H1 (cell line): ENCODE results near the gene BPHL. TPM values are rescaled to one million over a fixed set of nuclear protein-coding genes. Genes with fewer than 3 reads are reported as not detected.

Source experiments
- CTCF ChIA-PET: fragments of 300-600 bp; sonication (Branson Sonifier 250); formaldehyde crosslinking; loops from one replicate; lab custom pipeline; 2021; ENCODE audit not compliant: partially characterized antibody; lab: Charles Lee
- POLR2A ChIA-PET: fragments of 300-600 bp; sonication (Branson Sonifier 250); formaldehyde crosslinking; loops from one replicate; lab custom pipeline; 2021; ENCODE audit warnings: inconsistent platforms; ENCODE audit not compliant: partially characterized antibody; lab: Charles Lee
- DNase-seq, 2 experiments: peaks; one replicate each; pipeline versions ENCODE4 v3.0.0 to v3.0.0-alpha.2; 2010 to 2022; ENCODE audit warnings: low spot score in 2 of 2, low read depth in 1 of 2, mixed read lengths in 1 of 2
- FAIRE-seq: peaks from 2 replicates; lab custom pipeline; 2011; peaks lifted over from hg19 to GRCh38; lab: Jason Lieb, UNC
- H2AFZ ChIP-seq: 2 replicates; pipeline ENCODE4 v1.8.1; 2012; ENCODE audit warnings: low read length, inconsistent platforms
- H2AK5ac ChIP-seq: 2 replicates; pipeline ENCODE4 v1.6.1; 2013; ENCODE audit warnings: low read depth, low read length
- H2BK120ac ChIP-seq: replicated peaks from 2 replicates; pipeline ENCODE3; 2013; ENCODE audit warnings: low read depth, low read length, inconsistent platforms
- H2BK12ac ChIP-seq: 2 replicates; pipeline ENCODE4 v1.6.1; 2013; ENCODE audit warnings: low read depth, low read length
- H2BK15ac ChIP-seq: 2 replicates; pipeline ENCODE4 v1.6.1; 2013; ENCODE audit warnings: low read length
- H2BK20ac ChIP-seq: 2 replicates; pipeline ENCODE4 v1.6.1; 2013; ENCODE audit warnings: low read length
- H2BK5ac ChIP-seq: 2 replicates; pipeline ENCODE4 v1.6.1; 2013; ENCODE audit warnings: low read depth, low read length
- H3K14ac ChIP-seq: 2 replicates; pipeline ENCODE4 v1.6.1; 2013; ENCODE audit warnings: inconsistent platforms; ENCODE audit not compliant: insufficient read length
- H3K18ac ChIP-seq: 2 replicates; pipeline ENCODE4 v1.6.1; 2013; ENCODE audit warnings: low read length; ENCODE audit errors: extremely low read depth
- H3K23ac ChIP-seq: 2 replicates; pipeline ENCODE4 v1.6.1; 2013; ENCODE audit warnings: inconsistent platforms; ENCODE audit not compliant: insufficient read length
- H3K23me2 ChIP-seq: 2 replicates; pipeline ENCODE4 v1.6.1; 2013; ENCODE audit warnings: low read depth, low read length
- H3K27ac ChIP-seq: 2 replicates; pipeline ENCODE4 v1.6.1; 2011; ENCODE audit warnings: low read depth, low read length, inconsistent platforms
- H3K27me3 ChIP-seq, 4 experiments: replicated peaks in 1 of 4; 1 replicate in 1 of 4; 2 replicates in 3 of 4; pipeline versions ENCODE4 v1.6.1 to v1.8.1; 2011 to 2013; ENCODE audit warnings: low read length in 3 of 4, mild to moderate bottlenecking in 3 of 4, inconsistent platforms in 2 of 4, mixed read lengths in 2 of 4, moderate library complexity in 1 of 4; ENCODE audit not compliant: control insufficient read depth in 3 of 4, insufficient read depth in 3 of 4; ENCODE audit errors: extremely low read depth in 1 of 4
- H3K36me3 ChIP-seq, 4 experiments: 2 replicates each; pipeline versions ENCODE4 v1.6.1 to v1.8.1; 2011 to 2013; ENCODE audit warnings: mild to moderate bottlenecking in 4 of 4, low read length in 3 of 4, moderate library complexity in 2 of 4, control low read depth in 1 of 4, inconsistent platforms in 1 of 4; ENCODE audit not compliant: insufficient read depth in 4 of 4, control insufficient read depth in 2 of 4
- H3K4ac ChIP-seq: replicated peaks from 2 replicates; pipeline ENCODE3; 2013; ENCODE audit warnings: low read length, low read depth, mixed read lengths, inconsistent platforms; ENCODE audit not compliant: insufficient read length
- H3K4me1 ChIP-seq, 4 experiments: replicated peaks in 1 of 4; 1 replicate in 1 of 4; 2 replicates in 3 of 4; pipeline versions ENCODE4 v1.6.1 to v1.8.1; 2011 to 2013; ENCODE audit warnings: low read length in 3 of 4, inconsistent platforms in 2 of 4, mixed read lengths in 1 of 4; ENCODE audit not compliant: insufficient read depth in 4 of 4, control insufficient read depth in 3 of 4
- H3K4me2 ChIP-seq, 2 experiments: 2 replicates each; pipeline versions ENCODE4 v1.6.1 to v1.8.1; 2011 to 2013; ENCODE audit warnings: low read depth in 2 of 2, low read length in 2 of 2, control low read depth in 1 of 2, inconsistent platforms in 1 of 2, mild to moderate bottlenecking in 1 of 2; ENCODE audit not compliant: insufficient read depth in 1 of 2
- H3K4me3 ChIP-seq, 4 experiments: fragments of 200-600, 300-600 bp in 1 of 4; sonication (generic), shearing (Covaris generic), sonication (Bioruptor Twin) in 1 of 4; 2 replicates each; pipeline versions ENCODE4 v1.5.1 to v1.8.1; 2011 to 2016; ENCODE audit warnings: low read length in 4 of 4, low read depth in 3 of 4, control low read depth in 2 of 4, inconsistent platforms in 2 of 4, mild to moderate bottlenecking in 2 of 4, mixed read lengths in 1 of 4, moderate library complexity in 1 of 4; ENCODE audit not compliant: insufficient read depth in 2 of 4; ENCODE audit errors: extremely low read depth in 1 of 4
- H3K56ac ChIP-seq: replicated peaks from 2 replicates; pipeline ENCODE3; 2013; ENCODE audit warnings: low read depth, mild to moderate bottlenecking, mixed read lengths, low read length, inconsistent platforms; ENCODE audit not compliant: insufficient read length
- H3K79me1 ChIP-seq: 2 replicates; pipeline ENCODE4 v1.6.1; 2013; ENCODE audit warnings: low read depth, low read length, control low read depth
- H3K79me2 ChIP-seq, 2 experiments: 2 replicates each; pipeline versions ENCODE4 v1.6.1 to v1.8.1; 2012 to 2013; ENCODE audit warnings: low read length in 2 of 2, mild to moderate bottlenecking in 2 of 2, inconsistent platforms in 1 of 2; ENCODE audit not compliant: insufficient read depth in 2 of 2, control insufficient read depth in 1 of 2
- H3K9ac ChIP-seq, 4 experiments: replicated peaks in 1 of 4; 1 replicate in 1 of 4; 2 replicates in 3 of 4; pipeline versions ENCODE4 v1.6.1 to v1.8.1; 2011 to 2013; ENCODE audit warnings: low read depth in 3 of 4, low read length in 3 of 4, control low read depth in 2 of 4, mild to moderate bottlenecking in 2 of 4, moderate library complexity in 2 of 4, inconsistent platforms in 1 of 4; ENCODE audit errors: extremely low read depth in 1 of 4
- H3K9me3 ChIP-seq, 2 experiments: 2 replicates each; pipeline versions ENCODE4 v1.6.1 to v1.8.1; 2012 to 2013; ENCODE audit warnings: mild to moderate bottlenecking in 2 of 2, moderate library complexity in 2 of 2, control low read depth in 1 of 2, inconsistent platforms in 1 of 2, low read depth in 1 of 2, low read length in 1 of 2, mixed read lengths in 1 of 2; ENCODE audit not compliant: insufficient read depth in 2 of 2
- H4K20me1 ChIP-seq, 2 experiments: replicated peaks in 1 of 2; 2 replicates each; pipeline versions ENCODE3 to v1.8.1; 2011 to 2013; ENCODE audit warnings: inconsistent platforms in 2 of 2, low read length in 2 of 2, mild to moderate bottlenecking in 1 of 2; ENCODE audit not compliant: insufficient read depth in 2 of 2, control insufficient read depth in 1 of 2
- H4K5ac ChIP-seq: 2 replicates; pipeline ENCODE4 v1.6.1; 2013; ENCODE audit warnings: low read length, low read depth, mixed read lengths, inconsistent platforms; ENCODE audit not compliant: insufficient read length
- H4K8ac ChIP-seq: 2 replicates; pipeline ENCODE4 v1.8.0; 2013; ENCODE audit warnings: mild to moderate bottlenecking, moderate library complexity, low read length, inconsistent platforms; ENCODE audit not compliant: insufficient read depth; ENCODE audit errors: extremely low read depth
- H4K91ac ChIP-seq: replicated peaks from 2 replicates; pipeline ENCODE3; 2013; ENCODE audit warnings: low read length, mixed read lengths, inconsistent platforms; ENCODE audit not compliant: insufficient read length
- ATF3 ChIP-seq: IDR thresholded peaks from 2 replicates; pipeline ENCODE4 v1.6.1; 2011; ENCODE audit warnings: low read depth, mild to moderate bottlenecking, low read length; ENCODE audit not compliant: insufficient read depth
- EGR1 ChIP-seq: IDR thresholded peaks from 2 replicates; pipeline ENCODE4 v1.6.1; 2011; ENCODE audit warnings: low read depth, low read length, borderline replicate concordance
- EP300 ChIP-seq, 2 experiments: IDR thresholded peaks; 1 replicate in 1 of 2; 2 replicates in 1 of 2; pipeline ENCODE4 v1.6.1; 2011 to 2012; ENCODE audit warnings: low read depth in 2 of 2, low read length in 2 of 2, mild to moderate bottlenecking in 2 of 2, borderline replicate concordance in 1 of 2, inconsistent platforms in 1 of 2, moderate library complexity in 1 of 2
- HDAC6 ChIP-seq: IDR thresholded peaks from one replicate; pipeline ENCODE4 v1.7.1; 2012; ENCODE audit warnings: low read depth, mild to moderate bottlenecking, inconsistent platforms, low read length, moderate library complexity
- JUND ChIP-seq: IDR thresholded peaks from 2 replicates; pipeline ENCODE4 v1.6.1; 2011; ENCODE audit warnings: mild to moderate bottlenecking, improper control_type of control experiment, low read length
- MAFK ChIP-seq: IDR thresholded peaks from 2 replicates; pipeline ENCODE4 v1.6.1; 2012; ENCODE audit warnings: low read depth, mild to moderate bottlenecking, improper control_type of control experiment, low read length
- POU5F1 ChIP-seq: IDR thresholded peaks from 2 replicates; pipeline ENCODE4 v1.6.1; 2011; ENCODE audit warnings: low read depth, mild to moderate bottlenecking, low read length, moderate library complexity
- TEAD4 ChIP-seq: IDR thresholded peaks from 2 replicates; pipeline ENCODE4 v1.6.1; 2012; ENCODE audit warnings: low read depth, low read length, inconsistent platforms, mixed read lengths
- ZNF274 ChIP-seq: IDR thresholded peaks from 2 replicates; pipeline ENCODE4 v1.7.0; 2012; ENCODE audit warnings: low read length, borderline replicate concordance; ENCODE audit errors: extremely low read depth
- WGBS, 2 experiments: shearing (Covaris generic) in 1 of 2; methylation state at CpG; one replicate each; pipeline versions ENCODE4 v1.1.6 to v1.1.7; 2013 to 2015; ENCODE audit warnings: low lambda C conversion rate in 2 of 2, mixed read lengths in 2 of 2, inconsistent platforms in 1 of 2, low coverage in 1 of 2, missing lambda C conversion rate in 1 of 2; ENCODE audit not compliant: insufficient replicate concordance in 2 of 2, insufficient coverage in 1 of 2, insufficient read length in 1 of 2; ENCODE audit errors: extremely low coverage in 1 of 2, missing lambda C conversion rate in 1 of 2; 5-methylcytosine and 5-hydroxymethylcytosine counted together
- polyA plus RNA-seq, 7 experiments: library from polyadenylated mRNA; depleted of rRNA in 3 of 7; stranded (reverse) in 5 of 7; unstranded in 2 of 7; fragments of >200 nt in 5 of 7; fragments of 200-250 nt in 2 of 7; gene quantifications; 1 replicate in 5 of 7; 2 replicates in 1 of 7; 4 replicates in 1 of 7; pipeline versions ENCODE4 v1.2.1 to v1.2.3, GENCODE V29; 2011 to 2013; ENCODE audit warnings: missing spikeins in 2 of 7, mixed read lengths in 2 of 7
- total RNA-seq: library from RNA; stranded (reverse); fragmentation: NEBNext Ultra II Directional; extraction: Animal tissue kit (Norgen Biotek cat#: 25700); gene quantifications from 2 replicates; pipeline ENCODE4 v1.2.1, GENCODE V29; 2021
- TF ChIP-seq, protein P1 (sequence below): IDR thresholded peaks from 2 replicates; pipeline ENCODE4 v1.6.1; 2012; ENCODE audit warnings: low read length, inconsistent platforms

Gene BPHL
- total and polyA plus RNA-seq, 2 of the 8 experiments (the other 6 are each of a cell fraction or from before 2014, with no cell fraction given), result 24.4 to 36.4 TPM

DNA sequence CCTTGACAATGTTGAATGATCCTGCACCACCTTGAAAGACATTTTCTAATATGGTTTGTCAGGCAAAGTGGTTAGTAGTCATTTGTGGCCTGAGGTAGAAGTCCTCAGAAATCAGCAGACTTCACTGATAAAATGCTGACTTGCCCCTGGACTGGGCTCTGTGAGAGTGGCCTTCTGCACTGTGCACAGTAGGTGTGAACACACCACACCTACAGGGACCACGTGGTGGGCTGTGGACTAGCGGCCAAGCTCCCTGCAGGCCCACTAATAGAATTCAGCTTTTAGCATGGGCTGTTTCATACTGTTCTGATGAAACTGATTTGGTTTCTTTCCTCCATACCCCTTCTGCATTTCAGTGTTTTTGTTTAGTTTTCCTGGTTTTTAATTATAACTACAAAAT is 7.3 kb downstream of the BPHL start:
- H2AFZ ChIP-seq, result no peak overlapping the region
- no peak overlapping the region for H2AK5ac ChIP-seq
- no peak overlapping the region for H3K4me3 ChIP-seq
- no peaks in the 10 kb centered on the region; a peak in 2 of 7 replicates for H3K4me1 ChIP-seq
- H2BK12ac ChIP-seq, result peak overlapping the region; percentile 84; the same call in 1 of the 2 replicates
- no peaks in the 10 kb centered on the region for H3K9me3 ChIP-seq
- WGBS, 2 experiments, result 44% methylated on average over 2 of the region's 2 CpGs; no CpG with 5 or more reads in 1 of the 2 experiments
- no peak overlapping the region for H3K9ac ChIP-seq
- no peak overlapping the region for H3K18ac ChIP-seq
- ChIA-PET CTCF (interaction anchor here (0.6 to 6.2 kb wide), 16 partner anchors 17 to 258 kb away, joined by 3 to 41 read pairs (median 3); no protein-coding TSS in a partner anchor), POLR2A (interaction anchor here (1.5 kb wide), 1 partner anchor 126 kb away, joined by 4 read pairs; no protein-coding TSS in a partner anchor)
- H3K27me3 ChIP-seq, result no peaks in the 10 kb centered on the region; a peak in 1 of 7 replicates
- H4K91ac ChIP-seq, result no peak overlapping the region
- peaks cover 11 to 29% (median 24%) of the 10 kb centered on the region in 4 experiments for H3K36me3 ChIP-seq
- no peak overlapping the region for H2BK5ac ChIP-seq
- no peak overlapping the region for H3K4me2 ChIP-seq
- no peak overlapping the region for H4K8ac ChIP-seq
- no peaks in the 10 kb centered on the region for H3K79me2 ChIP-seq
- DNase-seq, result no peak
- H3K27ac ChIP-seq, result no peak overlapping the region
- no peak overlapping the region for H2BK15ac ChIP-seq
- peaks cover 0 to 4% of the 10 kb centered on the region in 2 experiments for H4K20me1 ChIP-seq
- H3K14ac ChIP-seq, result no peak overlapping the region
- no peak overlapping the region for H3K56ac ChIP-seq
- no peak overlapping the region for H2BK120ac ChIP-seq
- H4K5ac ChIP-seq, result no peak overlapping the region
- H3K23ac ChIP-seq, result no peak overlapping the region
- no peak overlapping the region for H2BK20ac ChIP-seq
- no peak for FAIRE-seq
- no peaks in the 10 kb centered on the region for H3K79me1 ChIP-seq
- H3K4ac ChIP-seq, result no peak overlapping the region
- no peaks in the 10 kb centered on the region for H3K23me2 ChIP-seq
- TF ChIP-seq HDAC6 (no peak), ZNF274 (no peak), EP300 (IDR thresholded peaks at IDR 0.05; ENCODE audit: borderline replicate concordance in 1 of 2, low read depth in 2 of 2, low read length in 2 of 2) (no peak), POU5F1 (no peak), MAFK (no peak), TEAD4 (no peak), JUND (no peak), EGR1 (no peak), ATF3 (no peak)
- TF ChIP-seq, protein P1, sequence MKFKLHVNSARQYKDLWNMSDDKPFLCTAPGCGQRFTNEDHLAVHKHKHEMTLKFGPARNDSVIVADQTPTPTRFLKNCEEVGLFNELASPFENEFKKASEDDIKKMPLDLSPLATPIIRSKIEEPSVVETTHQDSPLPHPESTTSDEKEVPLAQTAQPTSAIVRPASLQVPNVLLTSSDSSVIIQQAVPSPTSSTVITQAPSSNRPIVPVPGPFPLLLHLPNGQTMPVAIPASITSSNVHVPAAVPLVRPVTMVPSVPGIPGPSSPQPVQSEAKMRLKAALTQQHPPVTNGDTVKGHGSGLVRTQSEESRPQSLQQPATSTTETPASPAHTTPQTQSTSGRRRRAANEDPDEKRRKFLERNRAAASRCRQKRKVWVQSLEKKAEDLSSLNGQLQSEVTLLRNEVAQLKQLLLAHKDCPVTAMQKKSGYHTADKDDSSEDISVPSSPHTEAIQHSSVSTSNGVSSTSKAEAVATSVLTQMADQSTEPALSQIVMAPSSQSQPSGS, result no peak
